OCI-LY7 (cell line): ENCODE measurements around the gene S1PR5.

Source experiments
- CTCF ChIP-seq: fragments of 200-600 bp; sonication (generic); conservative IDR thresholded peaks from 2 replicates; pipeline ENCODE4 v1.5.1; 2014; ENCODE audit warnings: mild to moderate bottlenecking, antibody characterized with exemption, low read length, moderate library complexity, mixed read lengths
- EZH2phosphoT487 ChIP-seq: fragments of 200-600 bp; sonication (generic); IDR thresholded peaks from 2 replicates; pipeline ENCODE4 v1.6.1; 2018; ENCODE audit warnings: low read depth, borderline replicate concordance, mild to moderate bottlenecking, mixed run types, antibody characterized with exemption, low read length, moderate library complexity, mixed read lengths

DNA sequence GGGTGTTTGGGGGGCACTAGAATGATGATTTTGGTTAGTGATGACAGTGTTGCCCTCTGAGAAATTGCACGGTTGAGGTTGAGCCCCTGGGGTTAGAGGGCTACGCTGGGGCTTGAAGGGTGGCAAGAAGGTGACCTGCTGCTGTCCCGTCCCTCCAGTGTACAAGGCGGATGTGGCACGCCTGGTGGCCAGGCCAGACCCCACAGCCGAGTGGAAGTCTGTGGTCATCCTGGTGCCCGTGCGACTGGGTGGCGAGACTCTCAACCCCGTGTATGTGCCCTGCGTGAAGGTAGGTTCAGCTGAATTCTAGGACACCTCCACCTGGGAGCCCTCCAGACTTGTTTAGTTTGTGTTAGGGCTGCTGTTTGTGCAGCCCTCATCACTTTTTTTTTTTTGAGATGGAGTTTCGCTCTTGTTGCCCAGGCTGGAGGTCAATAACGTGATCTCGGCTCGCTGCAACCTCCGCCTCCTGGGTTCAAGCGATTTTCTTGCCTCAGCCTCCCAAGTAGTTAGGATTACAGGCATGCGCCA is 31.6 kb upstream of the S1PR5 start:
- TF ChIP-seq CTCF (no peak), EZH2phosphoT487 (no peak)
